Osteocyte (in vitro differentiated cells): ENCODE results near the gene REEP3. TPM values are rescaled to one million over a fixed set of nuclear protein-coding genes. Genes with fewer than 3 reads are reported as not detected.

ENCODE experiments used
- DNase-seq: peaks from one replicate; pipeline ENCODE4 v3.0.0; 2021; ENCODE audit warnings: mixed read lengths; ENCODE audit not compliant: unreplicated experiment; ENCODE audit errors: extremely low spot score
- H3K27ac Mint-ChIP-seq: one replicate; pipeline ENCODE4 v1.8.0; 2021; ENCODE audit warnings: mild to moderate bottlenecking, mixed read lengths; ENCODE audit not compliant: unreplicated experiment
- H3K27me3 Mint-ChIP-seq: one replicate; pipeline ENCODE4 v1.8.0; 2021; ENCODE audit warnings: mixed read lengths; ENCODE audit not compliant: unreplicated experiment
- H3K36me3 Mint-ChIP-seq: one replicate; pipeline ENCODE4 v1.8.0; 2021; ENCODE audit warnings: mixed read lengths; ENCODE audit not compliant: unreplicated experiment
- H3K4me1 Mint-ChIP-seq: one replicate; pipeline ENCODE4 v1.8.0; 2021; ENCODE audit warnings: mixed read lengths; ENCODE audit not compliant: unreplicated experiment
- H3K4me3 Mint-ChIP-seq: one replicate; pipeline ENCODE4 v1.8.0; 2021; ENCODE audit warnings: mild to moderate bottlenecking, moderate library complexity, mixed read lengths; ENCODE audit not compliant: unreplicated experiment
- H3K9me3 Mint-ChIP-seq: one replicate; pipeline ENCODE4 v1.8.0; 2021; ENCODE audit warnings: mixed read lengths; ENCODE audit not compliant: unreplicated experiment
- total RNA-seq: library from RNA; stranded (reverse); gene quantifications from 2 replicates; pipeline ENCODE4 v1.2.1, GENCODE V29; 2021
- TF ChIP-seq, protein P1 (sequence below): fragments of 200-600 bp; sonication (generic); IDR thresholded peaks from 2 replicates; pipeline ENCODE4 v1.5.0; 2021; ENCODE audit warnings: antibody characterized with exemption, mild to moderate bottlenecking, moderate library complexity

The REEP3 gene
- total RNA-seq, 1 donor from 2014 or later, result 85.7 TPM

DNA sequence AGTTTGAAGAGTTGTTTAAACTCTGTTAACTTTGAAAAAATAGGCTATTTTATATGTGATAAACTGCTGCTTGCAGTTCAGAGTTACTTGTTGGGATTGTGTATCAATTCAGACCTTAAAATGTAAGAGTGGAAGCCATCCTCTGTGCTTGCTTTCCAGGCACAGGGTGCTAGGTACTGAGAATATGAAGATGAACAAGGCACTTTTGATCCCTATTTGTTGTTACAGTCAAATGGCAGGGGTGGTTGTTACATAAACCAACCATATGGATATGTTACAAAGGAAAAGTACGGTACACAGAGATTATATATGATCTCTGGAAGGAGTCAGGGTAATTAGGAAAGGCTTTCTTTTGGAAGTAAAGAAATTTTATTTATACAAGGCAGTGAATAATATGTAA is 63.8 kb downstream of the REEP3 start:
- no peaks in the 10 kb centered on the region for H3K9me3 Mint-ChIP-seq
- no peak overlapping the region for H3K27ac Mint-ChIP-seq
- TF ChIP-seq, protein P1, sequence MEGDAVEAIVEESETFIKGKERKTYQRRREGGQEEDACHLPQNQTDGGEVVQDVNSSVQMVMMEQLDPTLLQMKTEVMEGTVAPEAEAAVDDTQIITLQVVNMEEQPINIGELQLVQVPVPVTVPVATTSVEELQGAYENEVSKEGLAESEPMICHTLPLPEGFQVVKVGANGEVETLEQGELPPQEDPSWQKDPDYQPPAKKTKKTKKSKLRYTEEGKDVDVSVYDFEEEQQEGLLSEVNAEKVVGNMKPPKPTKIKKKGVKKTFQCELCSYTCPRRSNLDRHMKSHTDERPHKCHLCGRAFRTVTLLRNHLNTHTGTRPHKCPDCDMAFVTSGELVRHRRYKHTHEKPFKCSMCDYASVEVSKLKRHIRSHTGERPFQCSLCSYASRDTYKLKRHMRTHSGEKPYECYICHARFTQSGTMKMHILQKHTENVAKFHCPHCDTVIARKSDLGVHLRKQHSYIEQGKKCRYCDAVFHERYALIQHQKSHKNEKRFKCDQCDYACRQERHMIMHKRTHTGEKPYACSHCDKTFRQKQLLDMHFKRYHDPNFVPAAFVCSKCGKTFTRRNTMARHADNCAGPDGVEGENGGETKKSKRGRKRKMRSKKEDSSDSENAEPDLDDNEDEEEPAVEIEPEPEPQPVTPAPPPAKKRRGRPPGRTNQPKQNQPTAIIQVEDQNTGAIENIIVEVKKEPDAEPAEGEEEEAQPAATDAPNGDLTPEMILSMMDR, result no peak
- no peak overlapping the region for H3K4me3 Mint-ChIP-seq
- H3K36me3 Mint-ChIP-seq, result peaks cover 5% of the 10 kb centered on the region
- DNase-seq, result no peak
- peaks cover 29% of the 10 kb centered on the region for H3K4me1 Mint-ChIP-seq
- H3K27me3 Mint-ChIP-seq, result no peaks in the 10 kb centered on the region

DNA sequence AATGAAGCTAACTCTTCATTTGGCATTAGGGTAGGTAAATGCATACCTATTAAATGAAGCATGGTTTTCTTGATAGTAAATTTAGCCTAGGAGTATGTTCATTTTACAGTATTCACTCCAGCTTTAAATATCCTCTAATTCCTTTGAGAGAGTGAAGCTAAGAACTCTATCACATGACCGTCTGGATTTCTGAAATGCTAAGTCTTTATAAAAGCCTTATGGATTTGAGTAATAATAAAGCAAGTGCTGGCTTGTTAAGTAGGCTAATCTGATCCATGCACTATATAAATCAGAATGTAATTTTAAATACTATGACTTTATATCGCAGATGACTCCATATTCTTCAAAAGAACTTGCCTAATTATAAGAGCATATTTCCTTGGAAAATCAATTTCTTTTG is 64.8 kb downstream of the REEP3 start:
- peaks cover 7% of the 10 kb centered on the region for H3K36me3 Mint-ChIP-seq
- no peak for DNase-seq
- TF ChIP-seq, protein P1, result no peak
- peaks cover 25% of the 10 kb centered on the region for H3K4me1 Mint-ChIP-seq
- H3K27ac Mint-ChIP-seq, result no peak overlapping the region
- H3K9me3 Mint-ChIP-seq, result no peaks in the 10 kb centered on the region
- no peaks in the 10 kb centered on the region for H3K27me3 Mint-ChIP-seq
- no peak overlapping the region for H3K4me3 Mint-ChIP-seq

DNA sequence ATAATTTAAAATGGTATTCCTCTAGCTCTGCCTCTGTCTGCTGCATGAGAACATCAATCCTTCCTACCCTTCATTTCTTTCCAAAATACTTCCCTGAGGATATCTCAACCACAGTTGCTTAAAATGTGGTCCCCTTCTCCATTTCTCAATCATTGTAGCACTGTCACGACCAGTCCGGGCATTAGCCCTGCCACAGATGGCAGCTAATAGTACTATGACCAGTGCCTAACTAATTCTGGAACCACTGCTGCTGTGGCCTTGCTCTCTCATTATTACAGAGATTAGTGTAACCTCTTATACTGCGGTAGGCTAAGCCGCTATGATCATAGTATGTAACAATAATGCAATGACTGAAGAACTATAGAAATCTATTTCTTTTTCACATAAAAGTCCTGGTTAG is 66.0 kb downstream of the REEP3 start:
- Mint-ChIP-seq H3K9me3 (no peaks in the 10 kb centered on the region), H3K36me3 (peaks cover 7% of the 10 kb centered on the region), H3K4me3 (no peak overlapping the region), H3K27ac (no peak overlapping the region), H3K27me3 (no peaks in the 10 kb centered on the region), H3K4me1 (peaks cover 16% of the 10 kb centered on the region)
- no peak for DNase-seq
- TF ChIP-seq, protein P1, result no peak

DNA sequence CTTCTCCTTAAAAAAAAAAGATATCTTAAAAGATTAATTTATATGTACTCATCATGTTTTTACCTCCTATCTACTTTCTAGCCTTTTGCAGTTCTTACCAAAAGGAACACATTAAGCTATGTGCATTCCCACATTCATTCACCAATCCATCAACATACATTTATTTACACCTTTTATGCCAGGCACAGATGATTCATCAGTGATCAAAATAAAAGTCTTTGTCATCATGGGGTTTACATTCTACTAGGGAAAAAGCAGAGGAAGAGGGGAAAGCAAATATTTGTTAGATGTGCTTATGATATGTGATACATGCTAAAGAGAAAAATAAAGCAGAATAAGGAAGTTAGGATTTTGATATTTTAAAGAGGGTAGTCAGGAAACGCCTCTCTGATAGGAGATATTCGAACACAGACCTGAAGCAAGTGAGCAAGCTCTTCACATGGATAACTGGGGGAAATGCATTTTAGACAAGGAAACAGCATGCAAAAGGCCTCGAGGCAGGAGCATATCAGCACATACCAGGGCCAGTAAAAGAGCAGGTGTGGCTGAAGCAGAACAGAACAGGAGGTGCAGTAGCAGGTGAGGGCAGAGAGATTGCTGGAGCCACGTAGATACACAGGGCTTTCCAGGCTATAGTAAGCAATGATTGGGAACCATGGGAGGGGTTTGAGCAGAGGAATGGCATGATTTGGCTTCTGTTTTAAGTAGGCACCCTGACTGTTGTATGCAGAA is 67.4 kb downstream of the REEP3 start:
- H3K27me3 Mint-ChIP-seq, result no peaks in the 10 kb centered on the region
- H3K36me3 Mint-ChIP-seq, result peaks cover 8% of the 10 kb centered on the region
- peaks cover 16% of the 10 kb centered on the region for H3K4me1 Mint-ChIP-seq
- TF ChIP-seq, protein P1, result no peak
- DNase-seq, result no peak
- H3K4me3 Mint-ChIP-seq, result no peak overlapping the region
- no peak overlapping the region for H3K27ac Mint-ChIP-seq
- H3K9me3 Mint-ChIP-seq, result no peaks in the 10 kb centered on the region

DNA sequence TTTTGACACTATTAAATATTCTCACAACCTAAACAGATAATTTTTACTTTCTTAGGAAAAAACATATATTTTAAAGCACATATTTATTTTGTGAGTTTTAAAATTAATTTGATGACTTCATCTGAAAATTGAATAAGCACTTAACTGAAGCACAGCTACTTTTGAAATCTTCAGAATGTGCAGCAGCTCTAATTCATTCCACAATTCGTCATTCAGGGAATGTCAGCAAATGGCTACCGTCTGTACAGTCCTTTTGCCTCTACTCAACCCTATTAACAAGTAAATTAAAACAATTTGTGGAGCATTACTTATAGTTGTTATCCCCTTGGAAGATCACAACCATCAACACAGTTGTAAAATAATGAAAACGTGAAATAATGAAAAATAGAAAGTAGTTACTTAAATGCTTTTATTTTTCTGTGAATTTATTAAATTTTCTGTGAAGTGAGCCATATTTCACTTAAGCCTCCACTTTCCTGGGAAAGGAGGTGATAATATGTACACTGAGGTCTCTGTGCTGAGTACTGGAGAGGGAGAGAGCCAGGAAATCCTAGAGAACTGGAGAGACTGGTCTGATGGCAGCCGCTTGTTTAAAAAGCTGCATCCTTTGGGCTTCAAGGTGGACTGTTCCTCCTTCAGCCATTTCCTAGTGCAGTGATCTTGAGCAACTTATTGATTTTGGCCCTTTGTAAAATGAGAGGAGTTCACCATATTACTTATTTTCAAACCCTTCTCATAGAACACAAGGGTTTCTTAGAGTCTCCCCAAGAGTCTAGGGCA is 70.6 kb downstream of the REEP3 start:
- Mint-ChIP-seq H3K27me3 (no peaks in the 10 kb centered on the region), H3K4me1 (no peaks in the 10 kb centered on the region), H3K27ac (no peak overlapping the region), H3K36me3 (peaks cover 30% of the 10 kb centered on the region), H3K4me3 (no peak overlapping the region), H3K9me3 (no peaks in the 10 kb centered on the region)
- no peak for DNase-seq
- TF ChIP-seq, protein P1, result no peak
